K562 (cell line): ENCODE data around the gene COL1A2.

Experiments
- GABPA ChIP-seq: fragments of 200-800 bp; sonication (Bioruptor generic); conservative IDR thresholded peaks from 2 replicates; pipeline ENCODE4 v1.6.1; 2016; ENCODE audit warnings: low read depth, missing genetic modification characterization, missing compliant biosample characterization
- ZNF24 ChIP-seq: fragments of 450-650 bp; IDR thresholded peaks from 2 replicates; pipeline ENCODE4 v1.6.1; 2016

DNA sequence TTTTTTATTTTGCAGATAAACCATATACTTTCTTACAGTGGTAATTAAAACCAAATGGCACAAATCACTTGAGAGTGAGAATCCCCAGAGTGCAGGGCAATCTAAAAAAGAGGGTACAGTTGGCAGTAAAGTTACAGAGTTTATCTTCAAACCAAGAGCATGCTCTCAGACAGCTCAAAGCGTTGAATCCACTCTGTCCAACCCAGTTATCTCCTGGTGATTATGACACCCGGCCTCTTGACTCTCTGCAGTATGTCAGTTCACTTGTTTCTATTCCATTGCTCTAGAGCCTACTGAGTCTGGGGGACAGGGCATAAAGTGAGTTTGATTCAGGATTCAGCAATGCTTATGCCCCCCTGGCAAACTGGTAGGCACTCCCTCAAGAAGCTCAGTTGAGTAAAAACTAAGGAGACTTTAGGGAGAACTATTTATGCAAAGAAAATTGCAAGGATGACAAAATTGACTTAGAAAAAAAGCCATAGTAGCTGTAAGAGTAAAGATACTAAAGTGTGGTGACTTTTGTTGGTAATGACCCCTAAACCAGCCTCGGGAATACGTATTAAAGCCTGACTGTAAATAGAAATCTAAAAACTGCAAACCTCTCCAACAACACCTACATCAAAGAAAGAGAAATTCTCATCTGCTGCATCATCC is 55.5 kb downstream of the COL1A2 start:
- TF ChIP-seq ZNF24 = no peak
- no peak for TF ChIP-seq GABPA (tag)
